WTC11 (cell line): ENCODE data around the gene ACVR2B.

ENCODE experiments used
- ATF2 ChIP-seq: sonication (generic); formaldehyde crosslinking; IDR thresholded peaks from 2 replicates; pipeline ENCODE4 v1.8.1; 2022; ENCODE audit warnings: low read depth, missing genetic modification reagents, borderline replicate concordance
- CBFB ChIP-seq: sonication (generic); formaldehyde crosslinking; IDR thresholded peaks from 2 replicates; pipeline ENCODE4 v1.8.1; 2022; ENCODE audit warnings: mild to moderate bottlenecking, low read depth, missing genetic modification reagents
- CTCF ChIP-seq: fragments of 200-600 bp; IDR thresholded peaks from 2 replicates; pipeline ENCODE4 v1.8.0; 2022; ENCODE audit warnings: antibody characterized with exemption
- ELF4 ChIP-seq: sonication (generic); formaldehyde crosslinking; IDR thresholded peaks from 2 replicates; pipeline ENCODE4 v1.8.1; 2022; ENCODE audit warnings: low read depth, mild to moderate bottlenecking, moderate library complexity, missing genetic modification reagents
- ESRRA ChIP-seq: sonication (generic); formaldehyde crosslinking; IDR thresholded peaks from 2 replicates; pipeline ENCODE4 v1.8.1; 2022; ENCODE audit warnings: mild to moderate bottlenecking, missing genetic modification reagents, borderline replicate concordance
- FOXJ3 ChIP-seq: sonication (generic); formaldehyde crosslinking; IDR thresholded peaks from 2 replicates; pipeline ENCODE4 v1.9.0; 2021; ENCODE audit warnings: missing genetic modification reagents, mild to moderate bottlenecking, borderline replicate concordance
- MAX ChIP-seq: sonication (generic); formaldehyde crosslinking; IDR thresholded peaks from 2 replicates; pipeline ENCODE4 v1.8.0; 2022; ENCODE audit warnings: mild to moderate bottlenecking, missing genetic modification reagents
- NFE2L1 ChIP-seq: sonication (generic); formaldehyde crosslinking; IDR thresholded peaks from 2 replicates; pipeline ENCODE4 v1.8.1; 2023; ENCODE audit warnings: missing genetic modification reagents
- SP1 ChIP-seq: sonication (generic); formaldehyde crosslinking; conservative IDR thresholded peaks from 2 replicates; pipeline ENCODE4 v1.8.1; 2022; ENCODE audit warnings: missing genetic modification reagents
- TCF7 ChIP-seq: sonication (generic); formaldehyde crosslinking; IDR thresholded peaks from 2 replicates; pipeline ENCODE4 v1.8.0; 2022; ENCODE audit warnings: mild to moderate bottlenecking, low read depth, missing genetic modification reagents, moderate library complexity
- ZNF232 ChIP-seq: sonication (generic); formaldehyde crosslinking; IDR thresholded peaks from 2 replicates; pipeline ENCODE4 v1.8.0; 2022; ENCODE audit warnings: mild to moderate bottlenecking, missing genetic modification reagents
- ZNF416 ChIP-seq: fragments of 250-450 bp; sonication (Bioruptor Pico); IDR thresholded peaks from 2 replicates; pipeline ENCODE4 v1.9.0; 2021; ENCODE audit warnings: mild to moderate bottlenecking, inconsistent platforms
- ZNF423 ChIP-seq: fragments of 250-450 bp; sonication (Bioruptor Pico); IDR thresholded peaks from 2 replicates; pipeline ENCODE4 v2.1.2; 2022; ENCODE audit warnings: mild to moderate bottlenecking, moderate library complexity
- ZNF512 ChIP-seq: sonication (generic); formaldehyde crosslinking; IDR thresholded peaks from 2 replicates; pipeline ENCODE4 v1.8.1; 2022; ENCODE audit warnings: missing genetic modification reagents, borderline replicate concordance

- TF ChIP-seq CTCF: no peak
- TF ChIP-seq ELF4 (CRISPR knock-in tag): no peak
- no peak for TF ChIP-seq ZNF423 (CRISPR knock-in tag)
- no peak for TF ChIP-seq CBFB (CRISPR knock-in tag)
- TF ChIP-seq ZNF512 (CRISPR knock-in tag): no peak
- no peak for TF ChIP-seq ZNF416 (CRISPR knock-in tag)
- no peak for TF ChIP-seq NFE2L1
- TF ChIP-seq TCF7 (CRISPR knock-in tag): no peak
- no peak for TF ChIP-seq ZNF232 (CRISPR knock-in tag)
- no peak for TF ChIP-seq MAX (CRISPR knock-in tag)
- TF ChIP-seq ATF2 (CRISPR knock-in tag): no peak
- no peak for TF ChIP-seq ESRRA (CRISPR knock-in tag)
- no peak for TF ChIP-seq FOXJ3 (CRISPR knock-in tag)
- TF ChIP-seq SP1 (CRISPR knock-in tag): no peak
Measured at GRCh38 chr3:38459499-38460048, 5.9 kb downstream of the ACVR2B start.
